ENCODE results near the gene RECQL5.

Gene RECQL5

DNA sequence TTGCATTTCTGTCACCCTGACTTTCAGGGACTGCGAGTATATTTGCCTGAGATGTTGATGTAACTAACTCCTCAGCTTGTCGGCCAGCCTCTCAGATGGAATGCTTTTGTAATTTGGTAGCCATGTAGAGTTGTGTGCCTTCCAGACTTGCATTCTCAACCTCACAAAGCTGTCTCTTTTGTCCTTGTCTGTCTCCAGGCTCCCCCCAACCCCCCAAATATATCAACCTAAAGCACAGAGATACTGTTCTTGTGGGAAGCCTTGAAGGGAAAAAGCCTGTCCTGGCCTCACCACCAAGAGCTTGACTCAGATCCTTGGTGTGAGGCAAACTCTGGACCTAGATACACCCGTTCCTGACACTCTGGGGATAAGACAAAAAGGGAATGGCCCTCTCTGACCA is 18.5 kb upstream of the RECQL5 start:
- DNase-seq, result no peak

- no peak for DNase-seq
Measured at GRCh38 chr17:75684924-75685323, 18.0 kb upstream of the RECQL5 start.

GRCh38 chr17:75684249-75684648 is 17.3 kb upstream of the RECQL5 start:
- DNase-seq, result no peak

GRCh38 chr17:75683583-75683982 is 16.6 kb upstream of the RECQL5 start:
- DNase-seq, result no peak

GRCh38 chr17:75681289-75681688 is 14.3 kb upstream of the RECQL5 start:
- DNase-seq, result no peak

DNA sequence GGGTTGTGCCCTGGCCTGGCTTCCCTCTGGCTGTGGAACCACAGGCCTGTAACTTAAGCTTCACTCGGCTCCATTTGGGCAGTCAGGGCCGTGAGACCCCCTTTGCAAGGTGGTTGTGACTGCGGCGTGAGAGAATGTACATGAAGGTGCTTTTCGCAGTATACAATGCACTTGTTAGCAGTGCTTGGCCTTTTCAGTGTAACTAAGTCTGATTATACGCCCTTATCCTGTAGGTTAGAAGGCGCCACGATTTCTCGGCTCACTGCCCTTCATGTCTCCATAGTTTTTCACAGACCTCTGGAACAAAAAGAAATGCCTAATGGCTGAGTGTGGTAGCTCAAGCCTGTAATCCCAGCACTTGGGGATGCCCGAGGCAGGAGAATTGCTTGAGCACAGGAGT is 13.5 kb upstream of the RECQL5 start:
- DNase-seq, result no peak

DNA sequence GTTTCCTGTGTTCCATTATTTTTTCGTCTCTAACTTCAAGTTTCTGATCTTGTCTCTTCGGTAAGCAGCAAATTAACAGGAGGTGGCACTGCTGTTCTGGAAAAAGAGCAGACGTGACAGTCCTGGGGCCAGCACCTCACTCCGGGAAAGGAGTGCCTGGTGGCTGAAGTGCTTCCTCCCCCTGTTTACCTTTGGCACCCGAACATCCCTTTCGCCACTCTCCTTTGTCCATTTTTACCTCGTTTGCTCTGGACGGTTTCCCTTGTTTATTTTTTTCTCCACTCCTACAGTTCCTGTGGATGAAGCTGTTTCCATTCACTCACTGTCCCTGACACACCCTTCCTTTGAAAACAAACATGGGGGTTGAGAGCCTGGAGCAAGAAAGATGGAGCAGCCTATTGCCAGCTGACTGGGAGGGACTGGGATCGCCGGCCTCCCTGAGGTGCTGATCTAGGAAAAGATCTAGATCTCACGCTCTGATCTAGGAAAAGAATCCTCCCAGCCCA is 12.8 kb upstream of the RECQL5 start:
- DNase-seq, result no peak

- DNase-seq, result no peak
Measured at GRCh38 chr17:75676461-75676860, 9.5 kb upstream of the RECQL5 start.

DNA sequence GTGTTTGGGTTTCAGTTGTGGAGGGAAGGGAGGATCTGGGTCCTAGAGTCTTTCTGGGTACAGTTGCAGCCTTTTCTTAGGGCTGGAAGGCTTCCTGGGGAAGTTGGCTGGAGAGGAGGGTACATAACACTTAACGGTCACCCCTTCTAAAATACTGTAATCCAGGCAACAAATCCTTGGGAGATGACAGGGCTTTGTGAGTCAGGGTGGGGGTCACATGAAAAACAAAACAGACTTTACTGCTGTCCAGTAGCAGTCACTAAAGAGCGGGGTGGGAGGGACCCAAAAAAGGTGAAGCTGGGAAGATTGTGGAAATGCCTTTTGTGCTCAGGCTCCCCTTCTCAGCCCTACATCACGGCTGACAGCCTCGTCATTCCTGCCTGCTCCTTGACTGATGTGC is 6.5 kb upstream of the RECQL5 start:
- no peak for DNase-seq

DNA sequence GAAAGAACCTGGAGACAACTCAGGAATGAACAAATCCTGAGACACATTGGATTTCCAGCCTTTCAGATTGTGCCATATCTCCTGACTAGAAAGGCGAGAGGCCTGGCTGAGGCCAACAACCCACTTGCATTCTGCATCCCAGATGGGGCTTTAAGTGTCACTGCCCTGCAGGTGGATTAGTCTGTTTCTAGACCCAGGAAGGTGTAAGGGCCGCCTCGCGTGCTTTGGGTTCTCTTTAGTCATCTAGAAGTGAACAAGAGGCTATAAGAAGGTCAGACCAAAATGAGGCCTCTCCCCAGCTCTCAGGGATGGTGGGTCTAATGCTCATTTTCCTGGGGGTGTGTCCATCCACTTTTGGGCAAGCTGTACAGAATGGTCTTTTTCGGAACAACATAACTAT is 5.1 kb upstream of the RECQL5 start:
- DNase-seq, result no peak

DNA sequence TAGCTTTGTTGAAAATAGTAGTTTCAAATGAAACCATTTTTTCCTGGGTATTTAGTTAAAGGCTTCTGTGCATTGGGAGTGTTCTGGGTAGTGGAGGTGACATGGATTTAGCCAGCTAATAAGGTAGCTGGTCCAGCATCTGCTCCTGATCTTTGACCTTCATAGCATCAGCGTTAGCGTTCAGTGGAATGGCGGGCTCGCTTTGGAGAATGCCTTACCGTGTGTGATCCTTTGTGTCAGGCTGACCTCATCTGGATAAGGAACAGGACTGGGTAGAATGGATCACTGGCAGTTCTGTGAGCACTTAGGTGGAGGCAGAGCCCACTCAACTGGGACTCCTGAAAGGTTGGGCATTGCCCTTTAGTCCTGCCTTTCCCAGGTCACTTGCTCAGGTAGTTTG is 3.9 kb upstream of the RECQL5 start:
- no peak for DNase-seq

- DNase-seq, result no peak
Measured at GRCh38 chr17:75668489-75668888, 1.5 kb upstream of the RECQL5 start.

DNA sequence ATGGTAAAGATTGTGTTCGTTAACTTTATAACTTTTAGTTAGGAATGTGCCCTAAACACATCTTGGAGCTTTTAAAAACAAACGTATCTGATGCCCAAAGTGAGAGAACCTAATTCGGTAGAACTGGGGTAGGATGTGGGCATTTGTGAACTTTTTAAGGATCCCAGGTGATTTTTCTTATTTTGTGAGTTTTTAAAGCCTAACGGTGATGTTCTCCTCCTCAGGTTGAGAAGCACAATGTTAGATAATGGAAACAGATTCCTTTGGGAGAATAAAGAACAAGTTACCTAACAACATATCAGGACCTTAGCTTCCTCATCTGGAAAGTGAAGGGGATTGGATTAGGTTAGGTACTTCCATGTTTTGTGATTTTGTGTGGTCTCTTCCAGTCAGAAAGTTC is 871 bp upstream of the RECQL5 start:
- DNase-seq, result no peak

GRCh38 chr17:75665981-75666380 is 973 bp downstream of the RECQL5 start:
- no peak for DNase-seq

- DNase-seq, result no peak
Measured at GRCh38 chr17:75664099-75664549, 2.8 kb downstream of the RECQL5 start.

DNA sequence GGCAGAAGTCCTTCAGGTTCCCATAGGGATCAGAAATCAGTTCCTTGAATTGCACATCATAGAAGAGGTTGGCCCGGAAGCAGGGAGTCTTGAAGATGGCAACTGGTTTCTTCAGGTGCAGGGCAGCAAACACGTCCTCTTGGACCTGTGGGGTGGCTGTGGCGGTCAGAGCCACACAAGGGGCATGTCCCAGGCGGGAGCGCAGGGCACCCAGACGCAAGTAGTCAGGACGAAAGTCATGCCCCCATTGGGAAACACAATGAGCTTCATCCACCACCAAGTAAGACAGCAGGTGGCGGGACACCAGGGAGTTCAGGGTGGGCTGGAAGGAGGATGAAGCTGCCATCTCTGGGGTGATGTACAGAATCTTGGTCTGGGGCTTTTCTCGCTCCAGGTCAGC is 4.4 kb downstream of the RECQL5 start:
- DNase-seq, result no peak

- DNase-seq, result no peak
Measured at GRCh38 chr17:75661531-75661930, 5.4 kb downstream of the RECQL5 start.

- DNase-seq, result no peak
Measured at GRCh38 chr17:75658237-75658636, 8.7 kb downstream of the RECQL5 start.

- DNase-seq, result peak; percentile 80
Measured at GRCh38 chr17:75654176-75654575, 12.8 kb downstream of the RECQL5 start.

DNA sequence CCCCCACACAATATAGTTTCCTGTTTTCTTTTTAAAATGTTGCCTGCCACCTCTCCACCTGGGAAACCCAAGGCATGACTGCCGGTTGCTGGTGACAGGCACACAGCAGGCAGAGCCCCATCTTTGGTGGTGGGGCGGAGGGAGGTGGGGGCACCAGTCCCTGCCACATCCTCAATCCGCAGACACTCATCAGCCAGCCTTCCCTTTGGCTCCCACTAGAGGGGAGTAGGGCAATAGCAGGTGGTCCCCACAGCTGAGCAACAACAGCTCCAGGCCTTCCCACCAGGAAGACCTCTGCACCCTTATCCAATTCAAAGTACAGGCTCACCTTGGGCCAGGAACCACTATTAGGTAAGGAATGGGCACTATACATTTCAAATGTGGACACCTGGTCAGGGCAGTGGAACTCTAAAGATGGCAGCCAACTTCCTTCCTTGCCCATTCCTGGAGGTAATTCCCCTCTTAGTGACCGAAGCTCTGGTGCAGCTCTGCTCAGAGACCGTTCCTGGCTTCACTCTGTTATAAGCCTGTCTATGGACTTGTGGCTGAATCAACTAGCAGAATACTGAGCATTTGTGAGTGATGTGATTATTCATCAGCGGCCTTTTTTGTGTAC is 13.9 kb downstream of the RECQL5 start:
- peak; percentile 58 for DNase-seq

- no peak for DNase-seq
Measured at GRCh38 chr17:75652341-75652740, 14.6 kb downstream of the RECQL5 start.

DNA sequence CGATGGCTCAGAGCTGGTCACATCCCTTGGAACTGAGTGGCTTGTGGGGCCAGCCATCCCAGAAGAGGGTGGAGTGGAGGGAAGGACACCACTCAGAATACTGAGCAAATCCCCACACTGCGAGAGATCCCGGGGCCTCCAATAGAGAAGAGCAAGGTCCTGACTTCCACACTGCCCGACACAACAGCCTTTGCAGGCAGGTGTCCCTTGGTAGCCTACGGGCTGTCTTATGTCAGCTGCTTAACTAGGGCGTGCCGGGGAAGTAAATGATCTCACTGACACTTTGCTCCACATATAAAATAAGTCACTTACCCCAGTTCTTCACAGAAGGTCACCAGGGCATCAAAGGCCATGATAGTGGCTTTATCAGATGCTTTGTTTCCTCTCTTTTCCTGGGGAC is 16.1 kb downstream of the RECQL5 start:
- no peak for DNase-seq

- DNase-seq, result no peak
Measured at GRCh38 chr17:75649687-75650086, 17.3 kb downstream of the RECQL5 start.

DNA sequence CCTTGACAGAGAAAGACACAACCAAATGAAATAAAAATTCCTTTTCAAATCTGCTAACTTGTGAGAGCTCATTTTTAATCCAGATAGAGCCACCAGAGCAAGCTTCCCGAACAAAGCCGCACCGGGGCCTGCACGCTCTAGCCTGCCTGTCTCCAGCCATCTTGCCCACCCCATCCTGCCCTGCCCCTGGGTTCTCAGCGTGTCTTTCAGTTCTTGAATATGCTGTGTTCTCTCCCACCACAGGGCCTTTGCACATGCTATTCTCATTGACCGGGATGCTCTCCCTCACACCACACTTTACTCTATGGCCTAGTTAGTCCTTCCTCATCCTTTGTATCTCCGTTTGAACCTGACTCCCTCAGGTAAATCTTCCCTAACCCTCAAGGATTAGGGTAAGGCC is 19.0 kb downstream of the RECQL5 start:
- DNase-seq, result no peak

DNA sequence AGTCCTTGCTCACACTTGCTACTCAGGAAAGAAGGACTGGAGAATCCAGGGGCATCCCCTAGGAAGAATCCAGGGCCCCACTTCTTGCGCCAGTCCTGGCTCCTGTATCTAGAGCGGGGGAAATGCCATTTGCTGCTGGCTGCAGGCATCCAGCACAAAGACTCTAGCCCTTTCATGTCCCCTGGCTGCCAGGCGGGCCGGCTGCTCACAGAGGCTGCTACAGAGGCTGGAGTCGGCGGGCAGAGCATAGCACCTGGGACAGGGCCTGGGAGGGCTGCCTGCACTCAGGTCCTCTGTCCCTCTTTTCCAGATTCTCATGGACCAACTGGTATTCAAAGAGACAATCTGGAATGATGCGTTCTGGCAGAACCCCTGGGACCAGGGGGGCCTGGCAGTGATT is 19.9 kb downstream of the RECQL5 start:
- peak; percentile 63 for DNase-seq

DNA sequence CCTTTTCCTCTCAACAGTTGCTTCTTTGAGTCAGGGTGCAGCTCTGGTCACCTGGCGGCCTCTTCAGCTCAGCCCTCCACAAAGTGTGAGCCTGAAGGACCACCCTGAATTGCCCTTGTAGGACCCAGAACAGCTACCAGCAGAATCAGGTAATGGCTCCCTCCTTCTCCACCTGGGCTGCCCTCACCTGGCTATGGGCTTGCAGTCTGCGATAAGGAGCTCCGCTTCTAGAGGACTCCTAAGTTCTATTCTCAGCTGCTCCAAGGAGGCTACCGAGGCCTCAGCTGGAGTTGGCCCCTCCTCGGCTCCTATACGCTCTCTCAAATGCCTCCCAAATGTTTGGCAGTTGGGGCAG is 20.3 kb downstream of the RECQL5 start:
- no peak for DNase-seq

Data from DMS53 (cell line).